ENCODE data around the gene SLC39A11. TPM values are rescaled to one million over a fixed set of nuclear protein-coding genes. Genes with fewer than 3 reads are reported as not detected.
A peak's percentile ranks its signal among the peaks of the same experiment; 100 is the strongest.

Gene SLC39A11
- total and polyA plus RNA-seq, 2 of the 13 experiments (the other 11 are each of a cell fraction or from before 2014, with no cell fraction given), result 17.2 to 31.5 TPM

DNA sequence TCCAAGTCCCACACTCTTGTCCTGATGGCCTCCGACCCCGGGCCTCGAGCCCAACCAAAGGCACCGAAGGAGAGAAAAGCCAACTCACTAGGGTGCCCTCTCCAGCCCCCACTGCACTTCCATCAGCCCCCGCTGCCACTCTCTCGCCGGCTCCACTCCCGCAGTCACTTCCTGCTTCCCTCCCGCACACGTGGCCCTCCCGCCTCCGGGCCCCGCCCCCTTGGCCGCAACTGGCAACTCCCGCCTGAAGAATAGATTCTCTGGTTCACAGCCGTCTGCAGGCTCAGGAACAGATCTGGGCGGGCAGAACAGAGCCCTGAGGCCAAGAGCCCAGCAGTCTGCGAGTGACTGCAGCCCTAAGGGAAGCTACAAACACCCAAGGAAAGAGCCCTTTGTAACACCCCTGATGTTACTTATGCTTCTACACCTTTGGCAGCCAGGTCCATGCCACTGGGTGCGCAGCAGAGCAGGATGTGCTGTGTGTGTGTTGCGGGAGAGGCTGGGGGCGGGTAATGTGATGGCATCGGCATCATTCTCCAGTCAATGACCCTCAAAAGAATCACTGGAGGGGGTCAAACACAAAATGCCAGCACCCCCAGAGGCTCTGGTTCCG is at the start of gene SLC39A11 (continued):
- TF ChIP-seq, protein P1, sequence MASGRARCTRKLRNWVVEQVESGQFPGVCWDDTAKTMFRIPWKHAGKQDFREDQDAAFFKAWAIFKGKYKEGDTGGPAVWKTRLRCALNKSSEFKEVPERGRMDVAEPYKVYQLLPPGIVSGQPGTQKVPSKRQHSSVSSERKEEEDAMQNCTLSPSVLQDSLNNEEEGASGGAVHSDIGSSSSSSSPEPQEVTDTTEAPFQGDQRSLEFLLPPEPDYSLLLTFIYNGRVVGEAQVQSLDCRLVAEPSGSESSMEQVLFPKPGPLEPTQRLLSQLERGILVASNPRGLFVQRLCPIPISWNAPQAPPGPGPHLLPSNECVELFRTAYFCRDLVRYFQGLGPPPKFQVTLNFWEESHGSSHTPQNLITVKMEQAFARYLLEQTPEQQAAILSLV (CRISPR knock-in tag; IDR thresholded peaks at IDR 0.05; ENCODE audit: borderline replicate concordance), result peak; percentile 62; the same call in 1 of the 2 replicates
- peak; percentile 76 for TF ChIP-seq THAP11 (CRISPR knock-in tag; IDR thresholded peaks at IDR 0.05)
- no peak for TF ChIP-seq NFE2 (CRISPR knock-in tag; IDR thresholded peaks at IDR 0.05)
- TF ChIP-seq, protein P2, sequence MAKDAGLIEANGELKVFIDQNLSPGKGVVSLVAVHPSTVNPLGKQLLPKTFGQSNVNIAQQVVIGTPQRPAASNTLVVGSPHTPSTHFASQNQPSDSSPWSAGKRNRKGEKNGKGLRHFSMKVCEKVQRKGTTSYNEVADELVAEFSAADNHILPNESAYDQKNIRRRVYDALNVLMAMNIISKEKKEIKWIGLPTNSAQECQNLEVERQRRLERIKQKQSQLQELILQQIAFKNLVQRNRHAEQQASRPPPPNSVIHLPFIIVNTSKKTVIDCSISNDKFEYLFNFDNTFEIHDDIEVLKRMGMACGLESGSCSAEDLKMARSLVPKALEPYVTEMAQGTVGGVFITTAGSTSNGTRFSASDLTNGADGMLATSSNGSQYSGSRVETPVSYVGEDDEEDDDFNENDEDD (CRISPR knock-in tag; IDR thresholded peaks at IDR 0.05; ENCODE audit: borderline replicate concordance), result peak; percentile 95
- TF ChIP-seq, protein P3, sequence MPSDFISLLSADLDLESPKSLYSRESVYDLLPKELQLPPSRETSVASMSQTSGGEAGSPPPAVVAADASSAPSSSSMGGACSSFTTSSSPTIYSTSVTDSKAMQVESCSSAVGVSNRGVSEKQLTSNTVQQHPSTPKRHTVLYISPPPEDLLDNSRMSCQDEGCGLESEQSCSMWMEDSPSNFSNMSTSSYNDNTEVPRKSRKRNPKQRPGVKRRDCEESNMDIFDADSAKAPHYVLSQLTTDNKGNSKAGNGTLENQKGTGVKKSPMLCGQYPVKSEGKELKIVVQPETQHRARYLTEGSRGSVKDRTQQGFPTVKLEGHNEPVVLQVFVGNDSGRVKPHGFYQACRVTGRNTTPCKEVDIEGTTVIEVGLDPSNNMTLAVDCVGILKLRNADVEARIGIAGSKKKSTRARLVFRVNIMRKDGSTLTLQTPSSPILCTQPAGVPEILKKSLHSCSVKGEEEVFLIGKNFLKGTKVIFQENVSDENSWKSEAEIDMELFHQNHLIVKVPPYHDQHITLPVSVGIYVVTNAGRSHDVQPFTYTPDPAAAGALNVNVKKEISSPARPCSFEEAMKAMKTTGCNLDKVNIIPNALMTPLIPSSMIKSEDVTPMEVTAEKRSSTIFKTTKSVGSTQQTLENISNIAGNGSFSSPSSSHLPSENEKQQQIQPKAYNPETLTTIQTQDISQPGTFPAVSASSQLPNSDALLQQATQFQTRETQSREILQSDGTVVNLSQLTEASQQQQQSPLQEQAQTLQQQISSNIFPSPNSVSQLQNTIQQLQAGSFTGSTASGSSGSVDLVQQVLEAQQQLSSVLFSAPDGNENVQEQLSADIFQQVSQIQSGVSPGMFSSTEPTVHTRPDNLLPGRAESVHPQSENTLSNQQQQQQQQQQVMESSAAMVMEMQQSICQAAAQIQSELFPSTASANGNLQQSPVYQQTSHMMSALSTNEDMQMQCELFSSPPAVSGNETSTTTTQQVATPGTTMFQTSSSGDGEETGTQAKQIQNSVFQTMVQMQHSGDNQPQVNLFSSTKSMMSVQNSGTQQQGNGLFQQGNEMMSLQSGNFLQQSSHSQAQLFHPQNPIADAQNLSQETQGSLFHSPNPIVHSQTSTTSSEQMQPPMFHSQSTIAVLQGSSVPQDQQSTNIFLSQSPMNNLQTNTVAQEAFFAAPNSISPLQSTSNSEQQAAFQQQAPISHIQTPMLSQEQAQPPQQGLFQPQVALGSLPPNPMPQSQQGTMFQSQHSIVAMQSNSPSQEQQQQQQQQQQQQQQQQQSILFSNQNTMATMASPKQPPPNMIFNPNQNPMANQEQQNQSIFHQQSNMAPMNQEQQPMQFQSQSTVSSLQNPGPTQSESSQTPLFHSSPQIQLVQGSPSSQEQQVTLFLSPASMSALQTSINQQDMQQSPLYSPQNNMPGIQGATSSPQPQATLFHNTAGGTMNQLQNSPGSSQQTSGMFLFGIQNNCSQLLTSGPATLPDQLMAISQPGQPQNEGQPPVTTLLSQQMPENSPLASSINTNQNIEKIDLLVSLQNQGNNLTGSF (CRISPR knock-in tag; IDR thresholded peaks at IDR 0.05), result no peak
- TF ChIP-seq, protein P4, sequence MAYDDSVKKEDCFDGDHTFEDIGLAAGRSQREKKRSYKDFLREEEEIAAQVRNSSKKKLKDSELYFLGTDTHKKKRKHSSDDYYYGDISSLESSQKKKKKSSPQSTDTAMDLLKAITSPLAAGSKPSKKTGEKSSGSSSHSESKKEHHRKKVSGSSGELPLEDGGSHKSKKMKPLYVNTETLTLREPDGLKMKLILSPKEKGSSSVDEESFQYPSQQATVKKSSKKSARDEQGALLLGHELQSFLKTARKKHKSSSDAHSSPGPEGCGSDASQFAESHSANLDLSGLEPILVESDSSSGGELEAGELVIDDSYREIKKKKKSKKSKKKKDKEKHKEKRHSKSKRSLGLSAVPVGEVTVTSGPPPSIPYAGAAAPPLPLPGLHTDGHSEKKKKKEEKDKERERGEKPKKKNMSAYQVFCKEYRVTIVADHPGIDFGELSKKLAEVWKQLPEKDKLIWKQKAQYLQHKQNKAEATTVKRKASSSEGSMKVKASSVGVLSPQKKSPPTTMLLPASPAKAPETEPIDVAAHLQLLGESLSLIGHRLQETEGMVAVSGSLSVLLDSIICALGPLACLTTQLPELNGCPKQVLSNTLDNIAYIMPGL (CRISPR knock-in tag; IDR thresholded peaks at IDR 0.05; ENCODE audit: borderline replicate concordance in 1 of 2, low read depth in 1 of 2), result peak; percentile 79 to 84
- TF ChIP-seq GATA4 (IDR thresholded peaks at IDR 0.05; ENCODE audit: borderline replicate concordance, low read depth), result no peak
- no peak for TF ChIP-seq GFI1 (CRISPR knock-in tag; IDR thresholded peaks at IDR 0.05; ENCODE audit: borderline replicate concordance)
- TF ChIP-seq, protein P5, sequence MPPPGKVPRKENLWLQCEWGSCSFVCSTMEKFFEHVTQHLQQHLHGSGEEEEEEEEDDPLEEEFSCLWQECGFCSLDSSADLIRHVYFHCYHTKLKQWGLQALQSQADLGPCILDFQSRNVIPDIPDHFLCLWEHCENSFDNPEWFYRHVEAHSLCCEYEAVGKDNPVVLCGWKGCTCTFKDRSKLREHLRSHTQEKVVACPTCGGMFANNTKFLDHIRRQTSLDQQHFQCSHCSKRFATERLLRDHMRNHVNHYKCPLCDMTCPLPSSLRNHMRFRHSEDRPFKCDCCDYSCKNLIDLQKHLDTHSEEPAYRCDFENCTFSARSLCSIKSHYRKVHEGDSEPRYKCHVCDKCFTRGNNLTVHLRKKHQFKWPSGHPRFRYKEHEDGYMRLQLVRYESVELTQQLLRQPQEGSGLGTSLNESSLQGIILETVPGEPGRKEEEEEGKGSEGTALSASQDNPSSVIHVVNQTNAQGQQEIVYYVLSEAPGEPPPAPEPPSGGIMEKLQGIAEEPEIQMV (CRISPR knock-in tag; IDR thresholded peaks at IDR 0.05; ENCODE audit: low read depth), result peak; percentile 87; the same call in 1 of the 2 replicates
- peak; percentile 85 for TF ChIP-seq HDAC2 (CRISPR knock-in tag; IDR thresholded peaks at IDR 0.05)
- TF ChIP-seq HOXD1 (CRISPR knock-in tag; IDR thresholded peaks at IDR 0.05), result peak; percentile 76; the same call in 1 of the 2 replicates
- TF ChIP-seq, protein P6, sequence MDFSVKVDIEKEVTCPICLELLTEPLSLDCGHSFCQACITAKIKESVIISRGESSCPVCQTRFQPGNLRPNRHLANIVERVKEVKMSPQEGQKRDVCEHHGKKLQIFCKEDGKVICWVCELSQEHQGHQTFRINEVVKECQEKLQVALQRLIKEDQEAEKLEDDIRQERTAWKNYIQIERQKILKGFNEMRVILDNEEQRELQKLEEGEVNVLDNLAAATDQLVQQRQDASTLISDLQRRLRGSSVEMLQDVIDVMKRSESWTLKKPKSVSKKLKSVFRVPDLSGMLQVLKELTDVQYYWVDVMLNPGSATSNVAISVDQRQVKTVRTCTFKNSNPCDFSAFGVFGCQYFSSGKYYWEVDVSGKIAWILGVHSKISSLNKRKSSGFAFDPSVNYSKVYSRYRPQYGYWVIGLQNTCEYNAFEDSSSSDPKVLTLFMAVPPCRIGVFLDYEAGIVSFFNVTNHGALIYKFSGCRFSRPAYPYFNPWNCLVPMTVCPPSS (IDR thresholded peaks at IDR 0.05), result no peak
- TF ChIP-seq ZNF260 (CRISPR knock-in tag; IDR thresholded peaks at IDR 0.05; ENCODE audit: borderline replicate concordance, low read depth), result no peak
- TF ChIP-seq CHCHD3 (CRISPR knock-in tag; IDR thresholded peaks at IDR 0.05), result 0 out of 2 replicates have a peak, but pooled peaks have one; percentile 52

Measured in HepG2 (cell line).